Ammon's horn (tissue), 1 donor: ENCODE results near the gene GRID1.
"Not testable (repeated sequence)": the region's sequence is repeated elsewhere in the genome, so short reads cannot be mapped to it uniquely, and the experiment has no call there.

Experiments
- DNase-seq: peaks from one replicate; pipeline ENCODE4 v3.0.0-alpha.2; 2016; ENCODE audit warnings: low spot score

GRID1 gene

GRCh38 chr10:86083206-86083605 lies 283.4 kb downstream of the GRID1 start:
- no peak for DNase-seq

DNA sequence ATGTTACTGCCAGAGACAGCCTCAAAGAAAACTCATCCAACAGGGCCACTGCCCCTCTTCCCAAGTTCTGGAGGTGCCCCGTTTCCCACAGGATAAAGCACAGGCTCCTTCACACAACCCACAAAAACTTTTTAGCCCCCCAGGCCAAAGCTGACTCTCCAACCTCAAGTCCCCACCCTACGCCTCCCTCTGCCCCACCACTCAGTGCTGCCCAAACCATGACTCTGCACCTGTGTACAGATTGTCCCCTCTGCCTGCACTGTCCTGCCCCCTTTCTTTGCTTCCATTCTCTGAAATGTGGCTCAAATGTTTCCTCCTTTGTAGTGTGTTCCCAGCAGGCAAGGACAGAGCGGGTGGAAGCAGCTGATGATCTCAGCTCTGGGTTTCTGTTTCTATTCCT lies 284.0 kb downstream of the GRID1 start:
- DNase-seq: no peak

- DNase-seq: no peak
These were observed 287.5 kb downstream of the GRID1 start for GRCh38 chr10:86079088-86079487.

GRCh38 chr10:86078639-86079035 lies 288.0 kb downstream of the GRID1 start:
- DNase-seq: no peak

- no peak for DNase-seq
These were observed 288.5 kb downstream of the GRID1 start for GRCh38 chr10:86077871-86078638.

DNA sequence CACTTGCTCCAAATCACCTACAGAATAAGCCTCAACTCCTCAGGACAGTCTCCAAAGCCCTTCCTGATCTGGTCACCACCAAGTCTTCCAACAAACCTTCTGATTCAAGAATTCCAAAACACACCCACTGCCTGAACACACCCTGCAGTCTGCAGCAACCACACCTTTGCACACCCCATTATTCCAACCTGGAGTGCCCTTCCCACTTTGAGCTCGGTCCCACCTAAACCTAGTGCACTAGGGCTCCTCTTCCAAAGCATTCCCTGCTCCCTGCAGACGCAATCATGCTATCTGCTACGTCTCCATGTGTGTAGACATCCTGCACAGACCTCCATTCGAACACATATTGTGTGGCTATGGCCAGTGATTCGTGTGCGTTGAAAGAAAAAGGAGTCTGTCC lies 289.3 kb downstream of the GRID1 start:
- DNase-seq: no peak

DNA sequence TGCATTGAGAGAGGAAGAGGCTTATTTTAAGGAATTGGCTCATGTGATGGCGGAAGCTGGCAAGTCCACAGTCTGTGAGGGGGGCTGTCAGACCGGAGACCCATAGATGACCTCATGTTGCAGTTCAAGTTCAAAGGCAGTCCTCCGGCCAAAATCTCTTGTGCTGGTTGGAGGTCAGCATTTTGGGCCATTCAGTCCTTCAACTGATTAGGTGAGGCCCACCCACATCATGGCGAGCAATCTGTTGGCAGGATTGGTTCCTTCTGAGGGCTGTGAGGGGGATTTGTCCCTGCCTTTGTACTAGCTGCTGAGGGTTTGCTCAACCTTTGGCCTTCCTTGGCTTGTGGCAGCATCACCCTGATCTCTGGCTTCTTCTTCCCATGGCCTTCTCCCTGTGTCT lies 290.1 kb downstream of the GRID1 start:
- DNase-seq: not testable (repeated sequence)

DNA sequence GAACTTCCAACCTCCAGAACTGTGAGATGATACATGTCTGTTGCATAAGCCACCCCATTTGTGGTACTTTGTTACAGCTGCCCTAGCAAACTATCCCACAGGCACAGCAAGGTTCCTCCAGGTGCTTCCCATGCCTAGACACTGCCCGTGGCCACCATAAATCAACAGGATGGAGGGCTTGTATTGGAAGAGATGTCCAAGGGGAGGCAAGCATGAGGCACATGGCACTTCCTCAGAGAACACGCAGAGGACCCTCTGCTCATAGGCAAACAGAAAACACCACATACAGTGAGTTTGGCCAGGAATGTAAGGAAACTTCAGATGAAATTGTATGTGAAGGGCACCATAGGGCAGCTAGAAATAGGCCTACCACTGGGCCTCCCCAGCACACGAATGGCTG lies 291.1 kb downstream of the GRID1 start:
- DNase-seq: no peak

DNA sequence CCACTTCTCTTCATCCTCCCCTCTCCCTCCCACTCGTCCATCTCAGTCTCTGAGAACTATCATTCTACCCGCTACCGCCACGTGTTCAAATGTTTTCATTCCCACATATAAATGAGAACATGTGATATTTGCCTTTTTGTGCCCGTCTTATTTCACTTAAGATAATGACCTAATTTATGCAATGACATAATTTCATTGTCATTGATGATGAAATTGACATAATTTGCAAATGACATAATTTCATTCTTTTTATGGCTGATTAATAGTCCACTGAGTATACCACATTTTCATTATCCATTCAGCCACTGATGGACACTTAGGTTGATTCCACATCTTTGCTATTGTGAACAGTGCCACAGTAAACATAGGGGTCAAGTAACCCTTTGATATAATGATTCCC lies 292.3 kb downstream of the GRID1 start:
- no peak for DNase-seq

DNA sequence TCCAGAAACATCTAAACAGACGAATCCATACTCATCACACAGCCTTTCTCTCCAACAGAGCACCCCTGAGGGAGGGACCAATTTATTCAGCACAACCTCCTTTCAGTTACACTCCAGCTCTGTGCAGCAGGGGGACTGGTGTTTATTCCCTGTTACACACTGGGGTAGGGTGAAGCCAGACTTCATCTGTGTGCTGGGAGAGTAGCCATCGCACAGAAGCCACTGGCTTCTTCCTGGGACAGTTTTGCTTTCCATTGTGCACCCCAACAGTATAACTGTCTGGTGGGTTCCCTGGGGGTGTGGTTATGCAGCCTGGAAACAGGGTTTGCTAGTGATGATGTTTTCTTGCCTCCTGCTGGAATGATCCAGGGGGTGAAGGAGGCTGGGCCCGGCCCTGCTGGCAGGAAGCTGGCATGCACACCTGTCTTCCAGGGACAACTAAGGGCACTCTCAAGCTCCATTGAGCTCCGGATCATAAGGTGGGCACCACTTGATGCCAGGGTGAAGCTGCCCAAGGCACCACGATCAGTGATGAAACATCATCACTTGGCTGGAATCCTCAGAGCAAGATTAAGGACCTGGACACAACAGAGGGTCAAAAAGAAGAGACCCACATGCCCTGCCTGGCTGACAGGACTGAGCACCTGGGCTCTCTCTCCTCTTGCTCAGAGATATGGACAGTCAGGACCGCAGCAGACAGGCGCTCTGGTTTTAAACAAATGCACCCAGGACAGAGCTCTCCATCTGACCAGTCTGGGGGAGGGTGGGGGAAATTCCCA lies 293.2 kb downstream of the GRID1 start:
- DNase-seq: no peak

DNA sequence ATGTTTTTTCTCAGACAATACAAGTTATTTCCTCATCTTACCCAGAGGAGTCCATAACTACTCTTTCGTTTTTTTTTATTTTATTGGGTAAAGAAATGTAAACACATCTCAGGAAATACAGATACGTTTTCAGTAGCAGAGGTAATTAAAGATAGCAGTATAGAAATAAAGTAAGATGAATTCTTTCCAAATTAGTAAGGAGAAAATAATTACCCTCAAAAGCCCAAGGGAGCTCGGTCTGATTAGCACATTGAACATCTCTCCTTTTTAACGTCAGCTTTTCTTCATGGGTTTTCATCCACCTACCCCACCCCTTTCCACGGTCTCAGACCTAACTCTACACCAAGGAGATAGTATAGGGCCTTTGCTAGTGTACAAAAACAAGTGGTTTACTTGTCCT lies 294.2 kb downstream of the GRID1 start:
- DNase-seq: no peak

- DNase-seq: no peak
These were observed 294.8 kb downstream of the GRID1 start for GRCh38 chr10:86071758-86072157.

DNA sequence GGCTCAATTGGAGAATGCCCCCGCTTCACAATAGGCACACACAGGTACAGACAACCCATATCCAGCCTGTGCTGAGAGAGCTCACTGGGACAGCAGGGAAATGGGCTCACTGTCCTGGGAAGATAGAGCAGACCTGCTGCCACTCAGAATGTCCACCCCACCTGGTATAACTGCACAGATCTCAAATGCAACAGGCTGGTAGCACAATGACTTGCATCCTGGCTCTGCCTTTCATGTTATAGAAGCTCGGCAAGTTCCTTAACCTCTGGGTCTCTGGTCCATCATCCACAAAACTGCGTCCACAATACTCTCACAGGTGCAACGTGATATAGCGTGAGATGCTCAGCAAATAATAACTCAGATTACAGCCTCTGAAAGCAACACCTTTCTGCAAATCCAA lies 295.4 kb downstream of the GRID1 start:
- DNase-seq: no peak

DNA sequence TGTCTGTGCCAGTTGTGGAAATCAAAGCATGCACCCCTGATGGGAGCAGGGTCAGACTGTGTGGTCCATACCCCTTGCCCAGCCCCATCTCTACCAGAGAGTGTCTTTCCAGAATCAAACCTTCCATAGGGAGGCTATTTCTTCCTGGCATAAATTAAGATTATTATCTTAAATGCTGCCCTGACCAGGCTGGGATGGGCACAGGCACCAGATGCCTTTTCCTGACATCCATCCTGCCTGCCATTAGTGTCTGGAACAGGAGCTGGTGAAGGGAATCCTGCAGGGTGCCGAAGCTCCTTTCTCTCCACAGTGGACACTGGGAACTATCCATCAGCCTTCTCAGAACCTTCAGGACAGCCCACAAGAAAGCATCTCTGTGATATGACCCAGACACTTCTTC lies 296.3 kb downstream of the GRID1 start:
- no peak for DNase-seq

DNA sequence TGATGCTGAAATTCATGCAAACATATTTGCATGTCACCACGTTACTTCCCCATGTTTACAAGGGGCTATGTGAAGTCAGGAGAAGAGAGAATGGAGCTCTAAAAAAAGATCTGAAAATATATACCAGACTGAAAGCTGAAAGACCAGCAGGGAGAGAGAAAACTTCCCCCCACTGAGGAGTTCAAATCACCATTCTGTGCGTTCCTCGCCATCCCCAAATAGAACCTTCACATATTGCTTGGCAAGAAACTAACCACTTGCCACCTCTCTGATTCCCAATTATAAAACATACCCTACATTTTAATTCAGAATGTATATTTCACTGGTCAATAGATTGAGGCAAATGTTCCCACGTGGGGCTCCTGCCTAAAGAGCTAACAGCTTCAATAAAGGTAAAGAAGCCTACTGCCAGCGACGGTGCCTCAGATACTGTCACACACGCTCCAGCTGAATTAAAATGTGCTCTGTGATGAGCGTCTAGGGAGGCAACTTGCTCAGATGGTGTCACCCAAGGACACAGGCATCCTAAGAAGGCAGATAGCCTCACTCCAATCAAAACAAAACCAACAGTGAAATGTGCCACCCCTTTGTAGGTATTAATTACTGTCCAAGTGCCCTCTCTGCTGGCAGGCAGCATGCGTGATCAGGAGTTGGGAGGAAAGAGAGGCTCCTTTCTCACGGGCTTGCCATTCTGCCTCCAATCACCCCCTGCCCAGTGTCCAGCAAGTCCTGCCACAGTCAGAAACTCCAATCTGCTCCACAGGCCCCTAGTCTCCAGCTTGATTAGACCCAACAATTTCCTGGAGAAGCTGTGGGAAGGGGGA lies 298.2 kb downstream of the GRID1 start:
- DNase-seq: no peak

- no peak for DNase-seq
These were observed 299.1 kb downstream of the GRID1 start for GRCh38 chr10:86067436-86068050.

GRCh38 chr10:86066696-86067095 lies 299.9 kb downstream of the GRID1 start:
- DNase-seq: no peak

DNA sequence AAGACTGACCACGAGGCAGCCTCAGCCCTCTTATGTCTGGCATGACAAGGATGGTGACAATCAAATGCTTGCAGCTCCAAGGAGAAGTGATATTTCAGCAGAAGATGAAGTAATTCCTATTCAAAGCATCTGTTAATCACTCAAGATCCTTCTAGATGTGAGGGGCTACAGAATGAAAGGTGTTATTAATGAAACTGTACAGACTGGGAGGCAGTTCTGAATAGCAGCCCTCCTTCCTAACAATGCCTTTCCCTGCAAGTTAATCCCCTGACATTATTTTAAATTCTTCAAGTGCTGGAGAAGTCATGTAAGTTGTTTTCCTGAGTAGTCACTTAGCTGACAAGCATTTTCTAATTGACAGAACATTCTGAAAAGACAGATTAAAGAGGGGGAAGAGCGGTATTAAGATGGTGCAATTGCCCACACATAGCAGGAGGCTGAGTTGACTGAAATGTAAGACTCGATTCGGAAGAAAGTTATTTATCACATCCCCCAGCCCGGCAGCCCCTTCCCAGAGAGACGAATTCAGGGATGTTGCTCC lies 300.8 kb downstream of the GRID1 start:
- no peak for DNase-seq

DNA sequence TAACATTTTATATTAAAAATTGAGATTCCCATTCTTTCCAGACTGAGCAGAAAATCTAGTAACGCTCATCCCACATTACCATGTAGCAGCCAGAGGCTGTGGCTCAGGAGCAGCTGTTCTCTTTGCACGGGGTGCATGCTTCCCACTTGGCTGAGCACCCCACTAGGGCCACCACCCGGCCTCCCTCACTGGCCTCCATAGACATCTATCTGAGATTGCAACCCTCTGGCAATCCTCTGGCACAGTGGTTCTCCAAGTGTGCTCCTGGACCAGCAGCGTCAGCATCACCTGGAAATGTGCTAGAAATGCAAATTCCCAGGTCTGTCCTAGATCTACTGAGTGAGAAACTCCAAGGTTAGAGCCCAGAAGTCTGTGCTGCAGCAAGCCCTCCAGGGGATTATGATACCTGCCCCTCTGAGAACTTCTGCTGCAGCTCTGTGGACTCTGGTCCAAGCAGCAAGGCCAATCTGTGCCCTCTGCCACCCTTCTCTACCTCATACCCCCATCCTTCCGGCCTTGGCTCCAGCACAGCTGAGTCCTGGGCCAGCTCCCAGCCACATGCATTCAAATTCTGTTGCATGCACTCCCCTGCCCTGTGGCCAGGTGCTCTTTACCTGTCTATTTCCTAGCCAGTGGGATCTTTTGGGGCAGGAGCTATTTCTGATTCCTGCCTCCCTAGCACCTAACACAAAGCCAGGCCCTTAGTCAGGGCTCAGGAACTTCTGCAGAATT lies 301.5 kb downstream of the GRID1 start:
- DNase-seq: no peak

GRCh38 chr10:86064219-86064618 lies 302.4 kb downstream of the GRID1 start:
- no peak for DNase-seq

GRCh38 chr10:86063341-86063740 lies 303.3 kb downstream of the GRID1 start:
- no peak for DNase-seq
